ENCODE measurements around the gene OR6T1.

The OR6T1 gene, protein sequence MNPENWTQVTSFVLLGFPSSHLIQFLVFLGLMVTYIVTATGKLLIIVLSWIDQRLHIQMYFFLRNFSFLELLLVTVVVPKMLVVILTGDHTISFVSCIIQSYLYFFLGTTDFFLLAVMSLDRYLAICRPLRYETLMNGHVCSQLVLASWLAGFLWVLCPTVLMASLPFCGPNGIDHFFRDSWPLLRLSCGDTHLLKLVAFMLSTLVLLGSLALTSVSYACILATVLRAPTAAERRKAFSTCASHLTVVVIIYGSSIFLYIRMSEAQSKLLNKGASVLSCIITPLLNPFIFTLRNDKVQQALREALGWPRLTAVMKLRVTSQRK

DNA sequence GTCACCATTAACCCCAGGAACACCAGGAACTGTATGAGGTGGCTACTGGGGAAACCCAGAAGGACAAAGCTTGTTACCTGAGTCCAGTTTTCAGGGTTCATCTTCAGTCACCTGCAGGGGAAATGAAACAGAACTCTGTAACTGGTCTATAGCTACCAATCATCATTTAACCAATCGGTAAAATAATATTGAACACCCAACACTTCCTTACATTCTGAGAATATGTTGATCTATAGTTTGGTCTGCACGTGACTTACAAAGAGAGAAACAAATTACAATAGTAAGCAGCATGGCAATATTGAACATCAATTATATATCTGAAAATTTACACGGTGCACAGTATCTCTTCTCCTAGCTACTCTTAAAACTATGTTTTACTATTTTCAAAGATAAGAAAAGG, at the start of gene OR6T1:
Gene OR6T1 (minus strand): TSS at position 101 of the 400 bp plus-strand sequence. CDS start 0 bp downstream, at position 101.
- DNase-seq = no peak

DNA sequence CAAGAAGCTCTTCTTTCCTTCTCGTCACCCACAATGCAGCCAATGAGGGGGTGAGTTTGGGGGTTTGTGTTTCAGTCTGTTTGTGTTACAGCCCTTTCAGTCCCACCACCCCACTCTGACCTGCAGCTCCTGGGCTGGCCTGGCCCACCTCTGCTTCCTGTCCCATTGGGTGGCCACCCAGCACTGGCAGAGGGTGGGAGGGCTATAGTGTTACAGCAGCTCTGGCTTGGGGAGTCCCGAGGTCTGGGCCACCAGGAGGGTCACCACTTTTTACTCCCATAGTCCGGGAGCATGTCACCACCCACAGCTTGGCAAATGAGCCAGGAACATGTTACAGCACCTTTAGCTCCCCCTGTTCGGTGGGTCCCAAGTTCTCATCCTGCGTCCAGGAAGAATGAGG, 35.7 kb upstream of the OR6T1 start:
- no peak for DNase-seq

DNA sequence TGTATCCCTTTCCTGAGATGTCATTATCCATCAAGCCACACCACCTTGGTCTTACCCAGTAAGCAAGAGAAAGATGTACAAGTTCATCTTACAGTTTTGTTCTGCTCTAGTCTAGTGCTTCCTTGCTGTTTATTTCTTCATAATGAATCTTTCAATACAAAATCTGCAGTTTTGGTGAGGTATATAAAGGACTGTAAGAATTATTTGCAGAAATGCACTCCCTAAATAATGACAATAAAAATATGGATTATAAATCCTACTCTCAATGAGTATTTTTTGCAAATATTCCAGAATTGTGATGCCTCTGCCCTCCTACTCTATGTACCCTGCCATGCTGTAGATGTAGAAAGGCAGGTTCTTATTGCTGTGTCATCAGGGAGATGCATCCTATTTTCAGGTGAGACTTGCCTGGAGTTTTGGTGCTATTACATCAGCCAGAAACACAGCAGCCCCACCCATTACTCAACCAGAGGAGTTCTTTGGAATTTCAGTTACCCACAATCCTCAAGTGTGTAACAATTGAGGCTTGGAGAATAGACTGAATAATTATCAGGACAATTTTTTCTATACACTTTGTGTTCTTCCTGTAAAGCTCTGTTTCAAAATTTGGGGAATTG, 34.2 kb upstream of the OR6T1 start, which contains the start of gene OR10S1:
Gene OR10S1 (minus strand): TSS at position 51 of the 617 bp plus-strand sequence. CDS start 117 bp downstream, outside the sequence.
- DNase-seq = no peak

DNA sequence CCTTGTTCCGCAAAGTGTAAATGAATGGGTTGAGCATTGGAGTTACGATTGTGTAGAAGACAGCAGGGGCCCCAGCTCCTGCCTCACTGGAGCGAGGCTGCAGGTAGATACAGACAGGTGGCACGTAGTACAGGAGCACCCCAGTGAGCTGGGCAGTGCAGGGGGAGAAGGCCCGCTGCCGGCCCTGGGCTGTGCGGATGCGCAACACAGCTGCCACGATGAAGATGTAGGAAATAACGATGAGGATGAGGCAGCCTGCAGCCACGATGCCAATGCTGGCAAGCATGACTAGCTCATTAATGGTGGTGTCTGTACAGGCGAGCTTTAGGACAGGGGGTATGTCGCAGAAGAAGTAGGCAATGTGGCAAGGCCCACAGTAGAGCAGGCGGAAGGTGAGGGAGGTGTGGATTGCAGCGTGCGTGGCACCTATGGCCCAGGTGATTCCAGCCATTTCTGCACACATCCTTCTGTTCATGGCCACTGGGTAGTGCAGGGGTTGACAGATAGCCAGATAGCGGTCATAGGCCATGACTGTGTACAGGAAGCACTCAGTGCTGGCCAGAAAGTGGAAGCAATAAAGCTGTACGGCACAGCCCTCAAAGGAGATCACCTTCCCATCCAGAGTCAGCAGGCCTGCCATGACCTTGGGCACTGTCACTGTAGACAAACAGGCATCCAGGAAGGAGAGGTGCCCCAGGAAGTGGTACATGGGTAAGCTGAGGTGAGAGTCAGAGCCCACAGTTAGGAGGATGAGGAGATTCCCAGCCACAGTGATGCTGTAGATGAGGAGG, 33.3 kb upstream of the OR6T1 start:
- no peak for DNase-seq

DNA sequence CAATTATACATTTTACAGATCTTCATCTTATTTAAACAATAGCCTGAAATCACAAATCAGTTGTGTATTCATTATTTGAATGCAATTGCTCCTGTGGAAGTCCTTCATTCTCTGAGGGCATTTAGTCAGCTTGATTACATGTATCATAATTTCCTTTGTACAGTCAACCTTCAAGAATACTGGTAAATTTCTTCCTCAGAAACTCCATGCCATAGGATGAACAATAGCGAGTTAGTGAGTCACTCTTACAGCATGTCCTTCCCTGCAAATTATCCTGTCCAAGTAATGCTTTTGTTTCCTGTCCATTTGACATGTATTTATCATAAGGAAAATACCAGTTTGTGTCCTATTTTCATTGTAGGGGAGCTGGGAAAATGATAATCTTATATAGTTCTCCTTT, 30.2 kb upstream of the OR6T1 start:
- DNase-seq = no peak

DNA sequence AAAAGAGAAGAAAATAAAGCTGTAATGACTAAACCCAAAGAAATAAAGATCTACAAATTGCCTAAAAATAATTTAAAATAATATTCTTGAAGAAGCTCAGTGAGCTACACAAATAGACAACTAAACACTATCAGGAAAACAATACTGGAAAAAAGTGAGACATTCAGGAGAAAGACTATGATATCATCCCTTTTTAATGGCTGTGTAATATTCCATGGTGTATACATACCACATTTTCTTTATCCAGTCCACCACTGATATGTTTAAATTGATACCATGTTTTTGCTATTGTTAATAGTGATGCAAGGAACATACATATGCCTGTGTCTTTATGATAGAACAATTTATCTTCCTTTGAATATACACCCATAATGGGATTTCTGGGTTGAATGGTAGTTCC, 13.1 kb upstream of the OR6T1 start:
- no peak for DNase-seq

DNA sequence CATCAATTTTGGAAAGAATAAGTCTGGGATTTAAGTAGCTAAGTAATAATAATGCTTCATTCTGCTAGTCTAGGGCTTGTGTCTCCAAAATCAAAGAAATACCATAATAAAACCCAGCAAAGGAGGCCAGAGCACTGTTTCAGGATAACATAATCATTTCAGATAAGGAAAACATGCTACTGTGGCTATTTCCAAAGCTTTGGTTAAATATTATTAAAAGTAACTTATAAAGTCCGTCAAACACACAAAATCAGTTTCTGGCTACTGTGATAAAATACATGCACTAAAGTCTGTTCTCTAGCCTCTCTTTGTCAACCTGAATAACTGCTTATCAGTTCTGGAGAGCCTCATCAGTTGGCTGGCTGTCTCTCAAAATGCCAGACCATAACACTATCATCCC, 1.5 kb upstream of the OR6T1 start:
- DNase-seq = no peak

DNA sequence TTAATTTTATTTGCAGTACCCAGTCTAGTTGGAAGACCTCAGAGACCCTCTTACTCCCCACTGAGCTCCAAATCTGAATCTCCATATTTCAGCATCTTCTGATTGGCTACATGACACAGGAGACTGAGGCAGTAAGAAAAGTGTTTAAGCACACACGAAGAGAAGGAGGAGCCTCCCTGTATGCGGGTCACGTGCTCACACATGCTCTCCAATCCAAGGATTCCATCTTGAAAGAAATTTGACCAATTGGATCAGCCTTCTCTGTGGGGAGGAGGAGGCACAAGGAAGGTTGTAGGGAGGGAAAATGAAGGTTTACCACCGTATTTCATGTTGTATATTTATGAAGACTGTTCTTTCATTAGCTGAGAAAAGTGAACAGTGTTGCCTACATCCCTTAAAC, 1.2 kb downstream of the OR6T1 start:
- no peak for DNase-seq

DNA sequence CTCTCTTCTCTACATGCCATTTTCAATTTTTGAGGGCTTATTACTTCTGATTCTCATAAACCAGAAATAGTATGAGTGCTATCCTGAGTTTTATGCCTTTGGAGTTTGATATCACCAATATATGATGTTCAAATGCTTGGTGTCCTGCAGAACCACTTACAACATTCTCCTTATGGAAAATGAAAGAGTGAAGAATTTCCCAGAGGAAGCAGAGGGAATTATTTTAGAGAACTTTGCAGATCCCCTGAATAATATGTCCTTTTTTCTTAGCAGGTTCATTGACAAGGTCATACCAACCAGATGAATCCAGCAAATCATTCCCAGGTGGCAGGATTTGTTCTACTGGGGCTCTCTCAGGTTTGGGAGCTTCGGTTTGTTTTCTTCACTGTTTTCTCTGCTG, 4.3 kb downstream of the OR6T1 start, which contains the start of gene OR4D5:
Gene OR4D5 (plus strand): TSS at position 301 of the 400 bp plus-strand sequence. CDS start 0 bp downstream, at position 301.
- DNase-seq = no peak

DNA sequence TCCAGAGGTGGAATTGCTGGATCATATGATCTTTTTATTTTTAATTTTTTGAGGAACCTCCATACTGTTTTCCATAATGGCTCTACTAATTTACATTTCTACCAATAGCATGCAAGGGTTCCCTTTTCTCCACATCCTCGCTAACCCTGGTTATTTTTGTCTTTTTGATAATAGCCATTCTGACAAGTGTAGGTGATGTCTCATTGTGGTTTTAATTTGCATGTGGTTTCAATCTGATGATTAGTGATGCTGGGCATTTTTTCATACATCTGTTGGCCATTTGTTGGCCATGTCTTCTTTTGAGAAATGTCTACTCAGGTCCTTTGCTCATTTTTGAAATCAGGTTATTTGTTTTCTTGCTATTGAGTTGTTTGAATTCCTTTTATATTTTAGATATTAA, 19.6 kb downstream of the OR6T1 start:
- no peak for DNase-seq

DNA sequence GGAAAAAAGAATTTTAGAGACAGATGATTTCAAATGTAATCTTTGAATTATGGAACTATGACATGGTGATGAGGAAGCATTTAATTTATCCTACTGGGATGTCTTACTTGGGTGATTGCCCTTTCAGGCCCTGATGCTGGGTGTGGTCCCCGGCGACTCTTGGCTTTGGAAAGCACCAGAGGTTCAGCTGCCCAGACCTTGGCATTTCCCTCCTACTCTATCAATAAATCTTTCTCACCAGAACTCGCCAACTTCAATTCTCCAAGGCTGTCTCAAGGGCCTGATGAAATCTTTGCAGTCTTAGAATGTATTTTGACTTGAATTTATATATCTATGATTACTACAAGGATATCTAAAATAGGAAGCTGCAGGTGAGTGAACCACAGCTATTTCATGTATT, 22.7 kb downstream of the OR6T1 start:
- DNase-seq = no peak

DNA sequence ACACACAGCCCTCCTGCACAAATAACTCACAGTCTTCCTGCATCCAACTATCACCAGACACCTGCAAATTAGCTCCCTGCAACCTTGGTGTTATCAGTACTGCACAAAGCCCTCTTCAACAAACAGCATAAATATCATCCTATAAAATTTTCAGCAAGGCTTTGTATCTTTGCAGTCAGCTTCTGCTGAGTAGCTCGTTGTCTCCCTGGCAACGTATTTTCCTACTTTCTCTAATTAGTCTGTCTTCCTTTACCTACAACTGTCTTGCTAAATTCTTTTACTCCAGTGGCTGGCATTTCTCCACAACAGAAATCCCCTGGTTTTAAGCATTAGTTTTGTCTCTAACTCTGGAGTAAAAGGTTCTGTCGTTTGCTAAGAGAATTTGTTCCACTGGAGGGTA, 37.8 kb downstream of the OR6T1 start:
- DNase-seq = no peak

DNA sequence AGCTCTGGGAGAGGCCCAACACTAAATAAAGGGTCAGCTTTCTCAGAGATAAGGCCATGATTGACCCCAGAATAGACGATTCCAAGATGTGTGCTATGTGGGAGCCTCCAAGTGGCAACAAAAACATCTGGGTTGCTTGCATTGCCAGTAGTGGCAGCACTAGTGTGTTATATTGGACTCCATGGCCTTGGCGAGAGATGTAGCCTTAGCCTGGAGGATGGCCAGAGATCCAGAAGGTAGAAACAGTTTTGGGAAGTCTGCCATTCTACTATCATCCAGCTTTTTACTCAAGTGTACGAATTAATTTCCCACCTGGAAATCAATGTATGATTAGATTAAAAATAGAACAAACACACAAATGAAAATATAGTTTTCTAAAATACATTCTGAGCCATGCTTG, 38.7 kb downstream of the OR6T1 start:
- DNase-seq = no peak

DNA sequence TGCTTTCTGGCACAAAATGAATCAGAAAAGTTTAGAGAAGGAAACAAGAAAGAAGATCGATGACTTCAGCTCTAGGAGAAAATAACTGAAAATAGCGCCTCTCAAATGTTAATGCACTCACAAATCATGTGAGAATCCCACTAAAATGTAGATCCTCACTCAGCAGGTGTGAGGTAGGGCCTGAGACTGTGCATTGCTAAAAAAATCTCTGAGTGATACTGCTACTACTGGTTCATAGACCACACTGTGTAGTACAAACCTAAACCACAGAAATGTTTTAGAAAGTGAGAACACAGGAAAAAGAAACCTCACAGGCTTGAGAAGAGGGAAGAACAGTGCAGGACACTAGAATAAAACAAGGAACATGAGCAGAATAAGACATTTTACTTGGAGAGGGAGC, 39.7 kb downstream of the OR6T1 start:
- DNase-seq = no peak

DNA sequence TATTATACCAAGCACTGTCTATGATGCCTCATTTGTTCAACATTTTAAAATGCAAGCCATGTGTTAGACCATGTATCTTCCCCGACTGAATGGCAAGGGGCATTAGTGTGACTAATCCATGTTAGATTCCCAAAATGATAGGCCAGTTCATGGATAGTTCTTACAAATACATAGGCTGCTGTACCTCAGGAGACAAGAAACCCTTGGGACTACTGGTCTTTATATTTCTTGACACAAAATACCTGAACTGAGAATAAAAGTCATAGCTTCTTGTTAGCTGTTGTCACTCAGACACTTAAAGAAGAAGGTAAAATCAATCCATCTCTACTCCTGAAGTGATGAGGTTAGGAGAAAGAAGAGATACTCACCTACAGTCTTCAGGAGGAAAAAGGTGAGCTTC, 41.8 kb downstream of the OR6T1 start, which contains the start of gene OR8D4:
Gene OR8D4 (plus strand): TSS at position 301 of the 400 bp plus-strand sequence. CDS start 4,265 bp downstream, outside the sequence.
- DNase-seq = no peak

DNA sequence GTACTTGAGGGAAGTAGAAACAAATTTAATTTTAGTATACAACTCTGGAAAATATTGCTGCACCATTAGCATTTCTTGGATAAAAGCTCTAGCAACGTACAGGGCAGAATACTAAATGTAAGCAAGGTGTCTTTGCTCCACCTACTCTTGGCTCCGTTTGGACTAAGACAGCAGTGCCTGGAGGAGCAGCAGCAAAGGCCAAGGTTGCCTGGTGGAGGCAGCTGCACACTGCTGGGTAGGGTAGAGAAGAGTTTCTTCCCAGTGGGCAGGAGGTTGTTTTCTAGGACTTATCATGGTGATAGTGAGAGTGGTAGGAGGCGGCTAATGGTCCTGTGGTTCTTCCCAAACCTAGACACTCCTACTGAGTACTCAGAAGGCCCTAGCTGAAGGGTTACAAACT, 43.8 kb downstream of the OR6T1 start:
- no peak for DNase-seq

Data from CD4-positive, alpha-beta T cell treated with Interferon gamma for 1 hour (primary cell).